T-helper 2 cell treated with Interferon-gamma antibody and Interleukin-4, amounts not matched to agents 5 μg/mL and 100 μg/mL, for 36 hours (primary cell): ENCODE results near the gene LILRA6.
"Not testable (repeated sequence)": the region's sequence is repeated elsewhere in the genome, so short reads cannot be mapped to it uniquely, and the experiment has no call there.

ENCODE experiments used
- DNase-seq: peaks from one replicate; pipeline ENCODE4 v3.0.0; 2021; ENCODE audit warnings: low spot score
- H3K27ac Mint-ChIP-seq: one replicate; pipeline ENCODE4 v1.8.0; 2021; ENCODE audit warnings: mild to moderate bottlenecking, mixed read lengths
- H3K27me3 Mint-ChIP-seq: one replicate; pipeline ENCODE4 v1.8.0; 2021; ENCODE audit warnings: low read depth, mixed read lengths
- H3K36me3 Mint-ChIP-seq: one replicate; pipeline ENCODE4 v1.8.0; 2021; ENCODE audit warnings: low read depth, mixed read lengths
- H3K4me1 Mint-ChIP-seq: one replicate; pipeline ENCODE4 v1.8.0; 2021; ENCODE audit warnings: low read depth, mixed read lengths
- H3K4me3 Mint-ChIP-seq: one replicate; pipeline ENCODE4 v1.8.0; 2022; ENCODE audit warnings: mild to moderate bottlenecking, moderate library complexity, mixed read lengths
- H3K9me3 Mint-ChIP-seq: one replicate; pipeline ENCODE4 v1.8.0; 2021; ENCODE audit warnings: mixed read lengths

Gene LILRA6

DNA sequence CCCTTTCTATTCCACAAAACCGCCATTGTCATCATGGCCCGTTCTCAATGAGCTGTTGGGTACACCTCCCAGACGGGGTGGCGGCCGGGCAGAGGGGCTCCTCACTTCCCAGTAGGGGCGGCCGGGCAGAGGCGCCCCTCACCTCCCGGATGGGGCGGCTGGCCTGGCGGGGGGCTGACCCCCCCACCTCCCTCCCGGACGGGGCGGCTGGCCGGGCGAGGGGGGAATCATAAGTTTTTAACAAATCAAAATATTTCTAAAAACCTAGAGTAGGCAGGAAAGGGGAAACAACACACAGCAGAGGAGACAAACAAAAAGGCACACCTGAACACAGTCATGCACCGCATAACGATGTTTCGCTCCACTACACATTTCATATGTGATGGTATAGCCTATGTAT is 27.9 kb downstream of the LILRA6 start:
- H3K27me3 Mint-ChIP-seq, H3K27ac Mint-ChIP-seq, H3K4me3 Mint-ChIP-seq, DNase-seq, H3K9me3 Mint-ChIP-seq: not testable (repeated sequence)
- Mint-ChIP-seq H3K36me3 (peaks cover 24% of the 10 kb centered on the region), H3K4me1 (peaks cover 14% of the 10 kb centered on the region)

DNA sequence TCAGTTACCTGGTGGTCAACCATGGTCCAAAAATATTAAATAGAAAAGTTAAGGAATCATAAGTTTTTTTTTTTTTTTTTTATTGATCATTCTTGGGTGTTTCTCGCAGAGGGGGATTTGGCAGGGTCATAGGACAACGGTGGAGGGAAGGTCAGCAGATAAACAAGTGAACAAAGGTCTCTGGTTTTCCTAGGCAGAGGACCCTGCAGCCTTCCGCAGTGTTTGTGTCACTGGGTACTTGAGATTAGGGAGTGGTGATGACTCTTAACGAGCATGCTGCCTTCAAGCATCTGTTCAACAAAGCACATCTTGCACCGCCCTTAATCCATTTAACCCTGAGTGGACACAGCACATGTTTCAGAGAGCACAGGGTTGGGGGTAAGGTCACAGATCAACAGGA is 28.4 kb downstream of the LILRA6 start:
- not testable (repeated sequence) for H3K27ac Mint-ChIP-seq, DNase-seq, H3K27me3 Mint-ChIP-seq, H3K9me3 Mint-ChIP-seq, H3K4me3 Mint-ChIP-seq
- peaks cover 24% of the 10 kb centered on the region for H3K36me3 Mint-ChIP-seq
- H3K4me1 Mint-ChIP-seq = peaks cover 19% of the 10 kb centered on the region

DNA sequence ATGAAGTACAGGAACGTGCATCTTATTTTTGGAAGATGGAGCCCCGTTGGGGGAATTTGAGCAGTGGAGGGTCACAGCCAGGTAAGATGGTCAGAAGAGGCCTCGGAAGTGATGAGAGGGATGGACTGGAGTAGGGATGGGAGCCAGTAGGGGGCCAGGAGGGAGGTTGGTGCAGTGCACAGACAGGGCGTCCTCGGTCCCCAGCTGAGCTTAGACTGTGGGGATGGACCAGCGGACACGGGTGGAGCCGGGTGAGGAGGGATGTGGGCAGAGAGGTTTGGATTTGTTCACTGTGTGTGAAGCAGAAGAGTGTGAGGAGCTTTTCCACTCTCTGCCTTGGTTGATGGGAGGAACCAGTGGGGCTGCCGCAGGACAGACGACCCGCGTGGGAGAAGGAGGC is 31.4 kb downstream of the LILRA6 start:
- H3K27ac Mint-ChIP-seq = peak overlapping the region; percentile 86
- H3K4me3 Mint-ChIP-seq = peak overlapping the region; percentile 23
- peaks cover 45% of the 10 kb centered on the region for H3K36me3 Mint-ChIP-seq
- peaks cover 41% of the 10 kb centered on the region for H3K4me1 Mint-ChIP-seq
- DNase-seq = no peak
- no peaks in the 10 kb centered on the region for H3K27me3 Mint-ChIP-seq
- no peaks in the 10 kb centered on the region for H3K9me3 Mint-ChIP-seq

GRCh38 chr19:54209811-54210494 is 32.6 kb downstream of the LILRA6 start:
- H3K9me3 Mint-ChIP-seq = no peaks in the 10 kb centered on the region
- no peaks in the 10 kb centered on the region for H3K27me3 Mint-ChIP-seq
- peaks cover 55% of the 10 kb centered on the region for H3K36me3 Mint-ChIP-seq
- peak overlapping the region; percentile 84 for H3K27ac Mint-ChIP-seq
- peaks cover 50% of the 10 kb centered on the region for H3K4me1 Mint-ChIP-seq
- no peak for DNase-seq
- peak overlapping the region; percentile 58 for H3K4me3 Mint-ChIP-seq

DNA sequence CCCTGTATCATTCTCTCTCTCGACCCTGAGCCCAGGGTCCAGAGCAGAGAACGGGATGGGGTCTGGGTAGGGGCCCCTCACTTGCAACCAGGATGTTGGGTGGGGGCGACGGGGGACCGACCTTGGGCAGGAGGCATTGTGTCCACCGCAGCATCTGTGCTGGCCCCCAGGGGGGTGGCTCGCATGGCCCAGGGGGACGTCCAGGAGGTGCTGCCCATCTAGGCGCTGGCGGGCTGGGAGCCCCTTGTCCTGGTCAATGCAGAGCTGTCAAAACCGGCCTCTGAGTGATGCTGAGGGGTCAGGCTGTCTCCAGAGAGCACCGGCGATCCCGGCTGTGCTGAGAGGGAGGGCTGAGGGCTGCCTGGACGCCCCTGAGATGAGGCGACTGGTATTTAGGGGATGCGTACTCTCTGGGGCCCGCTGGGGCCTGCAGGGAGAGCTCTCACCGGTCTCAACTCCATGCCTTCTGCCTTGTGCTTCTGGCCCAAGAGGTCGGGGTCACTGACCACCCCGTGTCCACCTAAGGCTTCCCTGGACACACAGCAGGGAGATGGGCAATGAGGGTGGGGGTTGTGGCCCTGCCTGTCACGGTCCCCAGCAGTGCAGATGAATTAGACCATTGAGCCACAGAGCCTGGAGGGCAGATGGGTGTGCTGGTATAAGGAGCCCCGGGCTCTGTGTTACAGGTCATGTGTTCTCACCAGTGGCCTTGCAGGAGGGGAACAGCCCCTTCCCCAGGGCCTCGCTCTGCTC is 33.4 kb downstream of the LILRA6 start:
- H3K4me3 Mint-ChIP-seq = no peak overlapping the region
- DNase-seq = no peak
- no peaks in the 10 kb centered on the region for H3K9me3 Mint-ChIP-seq
- no peaks in the 10 kb centered on the region for H3K27me3 Mint-ChIP-seq
- peaks cover 57% of the 10 kb centered on the region for H3K4me1 Mint-ChIP-seq
- H3K27ac Mint-ChIP-seq = peak overlapping the region; percentile 55
- peaks cover 63% of the 10 kb centered on the region for H3K36me3 Mint-ChIP-seq

DNA sequence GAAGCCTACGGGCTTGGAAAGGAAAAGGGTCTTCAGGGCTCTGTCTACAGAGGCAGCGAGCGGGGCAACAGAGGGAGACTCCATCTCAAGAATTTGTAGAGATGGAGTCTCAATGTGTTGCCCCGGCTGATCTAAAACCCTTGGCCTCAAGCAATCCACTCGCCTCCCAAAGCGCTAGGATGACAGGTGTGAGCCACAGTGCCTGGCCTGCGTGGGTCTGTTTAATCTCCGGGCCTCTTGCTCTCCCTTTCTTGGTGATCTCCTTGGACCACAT is 33.9 kb downstream of the LILRA6 start:
- H3K9me3 Mint-ChIP-seq = no peaks in the 10 kb centered on the region
- H3K4me3 Mint-ChIP-seq = peak overlapping the region; percentile 65
- no peak for DNase-seq
- H3K27me3 Mint-ChIP-seq = no peaks in the 10 kb centered on the region
- H3K27ac Mint-ChIP-seq = peak overlapping the region; percentile 26
- peaks cover 57% of the 10 kb centered on the region for H3K4me1 Mint-ChIP-seq
- H3K36me3 Mint-ChIP-seq = peaks cover 68% of the 10 kb centered on the region

DNA sequence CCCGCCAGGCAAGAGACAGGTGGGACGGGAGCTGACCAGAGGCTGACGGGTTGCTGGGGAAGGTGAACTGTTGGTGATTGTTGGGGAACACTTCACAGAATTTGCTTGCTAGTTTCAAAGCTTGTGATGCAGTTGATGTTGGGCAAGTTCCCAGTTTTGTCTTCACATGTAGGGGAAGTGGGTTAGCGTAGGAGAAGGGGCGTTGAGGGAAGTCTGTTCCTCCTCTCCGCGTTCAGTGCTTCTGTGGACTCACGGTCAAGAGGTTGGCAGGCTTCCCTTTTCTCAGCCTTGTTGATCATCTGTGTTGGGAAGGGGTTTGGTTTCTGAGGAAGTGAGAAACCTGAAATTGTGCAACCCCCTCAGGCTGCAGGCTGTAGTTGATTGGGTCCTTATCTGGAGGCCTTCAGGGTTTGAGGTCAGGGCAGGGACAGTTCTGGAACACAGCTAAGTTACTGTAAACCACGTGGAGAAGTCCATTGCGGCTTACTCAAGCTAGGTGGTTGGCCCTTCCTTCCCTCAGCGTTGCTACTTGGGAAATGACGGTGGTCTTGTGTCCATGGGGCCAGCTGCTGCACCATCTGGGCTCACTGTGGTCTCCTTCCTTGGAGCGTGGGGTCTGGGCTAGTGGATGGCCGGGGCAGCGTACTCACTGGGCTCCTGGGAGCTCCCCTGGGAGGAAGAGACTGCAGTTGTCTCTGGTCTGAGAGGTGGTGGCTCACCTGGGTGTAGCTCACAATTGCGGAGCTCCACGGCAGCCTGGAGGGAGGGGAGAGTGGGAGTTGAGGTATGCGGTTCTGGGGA is 34.4 kb downstream of the LILRA6 start:
- Mint-ChIP-seq H3K36me3 (peaks cover 72% of the 10 kb centered on the region), H3K4me1 (peaks cover 61% of the 10 kb centered on the region), H3K27me3 (no peaks in the 10 kb centered on the region), H3K9me3 (no peaks in the 10 kb centered on the region), H3K4me3 (peak overlapping the region; percentile 65), H3K27ac (peak overlapping the region; percentile 26)
- peak; percentile 76 for DNase-seq

GRCh38 chr19:54207676-54207982 is 35.0 kb downstream of the LILRA6 start:
- H3K9me3 Mint-ChIP-seq = no peaks in the 10 kb centered on the region
- no peaks in the 10 kb centered on the region for H3K27me3 Mint-ChIP-seq
- DNase-seq = no peak
- H3K4me3 Mint-ChIP-seq = peak overlapping the region; percentile 65
- peaks cover 73% of the 10 kb centered on the region for H3K36me3 Mint-ChIP-seq
- peaks cover 67% of the 10 kb centered on the region for H3K4me1 Mint-ChIP-seq
- no peak overlapping the region for H3K27ac Mint-ChIP-seq

DNA sequence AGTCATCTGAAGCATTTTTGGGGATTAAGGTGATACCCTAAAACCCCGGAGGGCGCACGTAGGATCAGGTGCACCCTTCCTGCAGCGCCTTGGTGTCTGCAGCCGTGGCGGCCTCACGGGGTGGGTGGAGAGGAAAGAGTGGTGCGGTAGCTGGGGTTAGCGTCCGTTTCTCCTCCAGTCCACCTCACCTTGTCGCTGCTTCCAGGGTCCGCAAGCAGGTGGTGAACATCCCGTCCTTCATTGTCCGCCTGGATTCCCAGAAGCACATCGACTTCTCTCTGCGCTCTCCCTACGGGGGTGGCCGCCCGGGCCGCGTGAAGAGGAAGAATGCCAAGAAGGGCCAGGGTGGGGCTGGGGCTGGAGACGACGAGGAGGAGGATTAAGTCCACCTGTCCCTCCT is 35.4 kb downstream of the LILRA6 start:
- H3K9me3 Mint-ChIP-seq, H3K27me3 Mint-ChIP-seq, H3K27ac Mint-ChIP-seq, DNase-seq: not testable (repeated sequence)
- Mint-ChIP-seq H3K4me3 (peak overlapping the region; percentile 65), H3K4me1 (peaks cover 71% of the 10 kb centered on the region), H3K36me3 (peaks cover 76% of the 10 kb centered on the region)

DNA sequence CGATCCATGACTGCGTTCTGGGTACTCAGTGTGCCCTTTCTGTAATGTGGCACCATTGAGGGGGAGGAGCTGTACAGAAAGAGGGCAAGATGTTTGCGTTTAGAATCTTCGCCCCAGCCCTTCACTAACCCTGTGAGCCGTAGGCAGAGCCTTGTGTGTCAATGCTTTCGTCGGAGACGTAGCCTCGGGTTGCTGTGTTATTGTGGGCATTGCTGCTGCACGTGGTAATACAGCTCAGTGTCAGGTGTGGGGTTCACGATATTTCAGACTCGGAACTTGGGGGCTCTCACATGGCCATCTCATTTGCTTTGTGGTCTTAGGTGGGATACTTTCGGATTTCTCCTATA is 35.8 kb downstream of the LILRA6 start:
- Mint-ChIP-seq H3K4me3 (peak overlapping the region; percentile 65), H3K36me3 (peaks cover 79% of the 10 kb centered on the region), H3K27me3 (no peaks in the 10 kb centered on the region), H3K27ac (no peak overlapping the region), H3K9me3 (no peaks in the 10 kb centered on the region), H3K4me1 (peaks cover 74% of the 10 kb centered on the region)
- DNase-seq = no peak

DNA sequence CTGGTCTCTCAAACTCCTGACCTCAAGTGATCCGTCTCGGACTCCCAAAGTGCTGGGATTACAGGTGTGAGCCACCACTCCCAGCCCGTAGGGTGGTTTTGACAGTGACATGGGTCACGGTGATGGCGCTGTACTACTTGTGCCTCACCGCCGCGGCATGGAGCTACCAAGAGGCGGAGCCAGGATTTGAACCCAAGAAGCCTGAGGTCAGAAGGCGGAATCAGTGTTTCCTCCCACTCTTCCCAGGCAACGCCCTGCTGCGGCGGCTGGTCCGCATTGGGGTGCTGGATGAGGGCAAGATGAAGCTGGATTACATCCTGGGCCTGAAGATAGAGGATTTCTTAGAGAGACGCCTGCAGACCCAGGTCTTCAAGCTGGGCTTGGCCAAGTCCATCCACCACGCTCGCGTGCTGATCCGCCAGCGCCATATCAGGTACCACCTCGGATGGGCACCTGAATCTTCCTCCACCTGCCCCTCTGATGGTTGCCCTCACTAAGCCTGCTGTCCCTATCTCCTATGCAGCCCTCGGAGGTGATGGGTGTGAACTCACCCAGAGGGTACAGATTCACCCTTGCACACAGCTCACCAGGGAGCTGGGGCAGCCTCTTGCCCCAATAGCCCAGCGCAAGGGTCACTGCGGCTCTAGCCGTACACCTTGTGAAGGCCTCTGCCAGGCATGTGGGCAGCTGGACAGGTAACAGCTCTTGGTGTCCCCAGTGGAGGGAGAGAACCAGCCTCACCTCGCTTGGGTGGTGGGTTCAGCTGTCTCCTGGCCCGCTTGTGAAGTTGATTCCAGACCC is 36.4 kb downstream of the LILRA6 start:
- Mint-ChIP-seq H3K27ac (no peak overlapping the region), H3K27me3 (no peaks in the 10 kb centered on the region), H3K4me3 (peak overlapping the region; percentile 40), H3K4me1 (peaks cover 77% of the 10 kb centered on the region), H3K36me3 (peaks cover 83% of the 10 kb centered on the region), H3K9me3 (no peaks in the 10 kb centered on the region)
- no peak for DNase-seq

GRCh38 chr19:54204767-54205468 is 37.7 kb downstream of the LILRA6 start:
- H3K36me3 Mint-ChIP-seq = peaks cover 80% of the 10 kb centered on the region
- H3K9me3 Mint-ChIP-seq = no peaks in the 10 kb centered on the region
- no peaks in the 10 kb centered on the region for H3K27me3 Mint-ChIP-seq
- DNase-seq = no peak
- no peak overlapping the region for H3K27ac Mint-ChIP-seq
- peak overlapping the region; percentile 27 for H3K4me3 Mint-ChIP-seq
- H3K4me1 Mint-ChIP-seq = peaks cover 69% of the 10 kb centered on the region

DNA sequence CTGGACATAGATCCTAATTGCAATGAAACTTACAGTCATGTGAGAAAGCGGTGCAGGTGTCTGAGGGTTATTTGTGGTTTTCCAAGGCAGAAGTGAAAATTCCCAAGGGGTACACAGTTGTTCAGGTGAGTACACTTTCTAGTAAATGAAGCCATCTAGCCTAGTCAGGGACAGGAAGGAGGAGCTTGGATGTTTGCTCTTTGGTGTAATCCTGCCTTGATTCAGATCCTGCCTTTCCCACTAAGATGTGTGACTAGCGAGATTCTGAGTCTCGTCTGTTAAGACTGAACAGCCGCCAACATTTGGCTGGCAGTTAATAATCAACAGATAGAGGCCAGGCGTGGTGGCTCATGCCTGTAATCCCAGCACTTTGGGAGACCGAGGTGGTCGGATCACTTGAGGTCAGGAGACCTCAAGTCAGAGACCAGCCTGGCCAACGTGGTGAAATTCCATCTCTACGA is 39.4 kb downstream of the LILRA6 start:
- Mint-ChIP-seq H3K36me3 (peaks cover 73% of the 10 kb centered on the region), H3K4me3 (peak overlapping the region; percentile 100), H3K4me1 (peaks cover 65% of the 10 kb centered on the region), H3K27me3 (no peaks in the 10 kb centered on the region), H3K27ac (peak overlapping the region; percentile 36), H3K9me3 (no peaks in the 10 kb centered on the region)
- no peak for DNase-seq
